ENCODE measurements around the gene KIF26A. TPM values are rescaled to one million over a fixed set of nuclear protein-coding genes. Genes with fewer than 3 reads are reported as not detected.

Gene KIF26A
- total RNA-seq, 4 donors from 2014 or later = 0.59 to 3.3 (median 1.5) TPM

GRCh38 chr14:104179564-104180129 lies 41.3 kb downstream of the KIF26A start:
- intact Hi-C loops (cut with DNase I; ENCODE audit: low total_unique reads) (no loop called here), in situ Hi-C loops (cut with MboI; ENCODE audit: low sequenced_read_pairs in 4 of 4) (no loop called here)
- DNase-seq (no peak), ATAC-seq (no peak)
- no peak overlapping the region for H3K4me3 ChIP-seq
- H3K4me1 ChIP-seq = no peaks in the 10 kb centered on the region
- no peaks in the 10 kb centered on the region for H3K9me3 ChIP-seq
- no peak for TF ChIP-seq POLR2A (IDR thresholded peaks at IDR 0.05)
- TF ChIP-seq, protein P1, sequence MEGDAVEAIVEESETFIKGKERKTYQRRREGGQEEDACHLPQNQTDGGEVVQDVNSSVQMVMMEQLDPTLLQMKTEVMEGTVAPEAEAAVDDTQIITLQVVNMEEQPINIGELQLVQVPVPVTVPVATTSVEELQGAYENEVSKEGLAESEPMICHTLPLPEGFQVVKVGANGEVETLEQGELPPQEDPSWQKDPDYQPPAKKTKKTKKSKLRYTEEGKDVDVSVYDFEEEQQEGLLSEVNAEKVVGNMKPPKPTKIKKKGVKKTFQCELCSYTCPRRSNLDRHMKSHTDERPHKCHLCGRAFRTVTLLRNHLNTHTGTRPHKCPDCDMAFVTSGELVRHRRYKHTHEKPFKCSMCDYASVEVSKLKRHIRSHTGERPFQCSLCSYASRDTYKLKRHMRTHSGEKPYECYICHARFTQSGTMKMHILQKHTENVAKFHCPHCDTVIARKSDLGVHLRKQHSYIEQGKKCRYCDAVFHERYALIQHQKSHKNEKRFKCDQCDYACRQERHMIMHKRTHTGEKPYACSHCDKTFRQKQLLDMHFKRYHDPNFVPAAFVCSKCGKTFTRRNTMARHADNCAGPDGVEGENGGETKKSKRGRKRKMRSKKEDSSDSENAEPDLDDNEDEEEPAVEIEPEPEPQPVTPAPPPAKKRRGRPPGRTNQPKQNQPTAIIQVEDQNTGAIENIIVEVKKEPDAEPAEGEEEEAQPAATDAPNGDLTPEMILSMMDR (IDR thresholded peaks at IDR 0.05 in 4 of 5, conservative IDR thresholded peaks at IDR 0.05 in 1 of 5) = no peak
- H3K27ac ChIP-seq = no peak overlapping the region
- no peaks in the 10 kb centered on the region for H3K36me3 ChIP-seq
- peaks cover 2 to 15% (median 9%) of the 10 kb centered on the region in 3 donors for H3K27me3 ChIP-seq

DNA sequence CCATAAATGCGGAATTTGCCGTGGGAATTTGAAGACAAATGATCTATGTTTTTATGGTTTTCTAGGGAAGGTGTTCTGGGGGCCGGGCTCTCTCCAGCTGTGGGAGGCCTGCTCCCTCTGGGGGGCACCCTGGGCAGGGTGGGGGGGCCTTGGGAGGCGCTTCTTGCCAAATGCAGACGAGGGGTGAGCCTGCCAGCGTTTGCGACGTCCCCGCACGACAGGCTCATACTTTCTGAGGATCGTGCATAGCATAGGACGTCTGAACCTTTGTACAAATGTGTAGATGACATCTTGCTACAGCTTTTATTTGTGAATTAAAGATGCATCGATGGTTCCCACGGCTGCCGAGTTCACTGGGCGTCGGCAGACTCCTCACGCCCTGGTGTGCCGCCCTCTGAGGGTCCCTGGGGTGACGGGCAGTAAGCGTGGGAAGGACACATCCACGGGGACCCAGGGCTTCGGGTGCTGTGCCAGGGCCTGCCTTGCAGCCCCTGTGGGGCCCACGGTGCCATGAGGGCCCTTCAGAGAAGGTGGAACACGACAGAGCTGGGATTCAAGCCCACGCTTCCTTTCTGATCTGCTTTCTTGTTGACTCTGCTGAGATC lies 42.3 kb downstream of the KIF26A start:
- H3K4me1 ChIP-seq = no peaks in the 10 kb centered on the region
- no peaks in the 10 kb centered on the region for H3K36me3 ChIP-seq
- H3K9me3 ChIP-seq = no peaks in the 10 kb centered on the region
- peaks cover 2 to 15% (median 9%) of the 10 kb centered on the region in 3 donors for H3K27me3 ChIP-seq
- intact Hi-C loops (cut with DNase I; ENCODE audit: low total_unique reads) (no loop called here), in situ Hi-C loops (cut with MboI; ENCODE audit: low sequenced_read_pairs in 4 of 4) (no loop called here)
- TF ChIP-seq, protein P1 (IDR thresholded peaks at IDR 0.05 in 4 of 5, conservative IDR thresholded peaks at IDR 0.05 in 1 of 5) = no peak
- TF ChIP-seq POLR2A (IDR thresholded peaks at IDR 0.05) = no peak
- H3K4me3 ChIP-seq = no peak overlapping the region
- DNase-seq (no peak), ATAC-seq (no peak)
- no peak overlapping the region for H3K27ac ChIP-seq

DNA sequence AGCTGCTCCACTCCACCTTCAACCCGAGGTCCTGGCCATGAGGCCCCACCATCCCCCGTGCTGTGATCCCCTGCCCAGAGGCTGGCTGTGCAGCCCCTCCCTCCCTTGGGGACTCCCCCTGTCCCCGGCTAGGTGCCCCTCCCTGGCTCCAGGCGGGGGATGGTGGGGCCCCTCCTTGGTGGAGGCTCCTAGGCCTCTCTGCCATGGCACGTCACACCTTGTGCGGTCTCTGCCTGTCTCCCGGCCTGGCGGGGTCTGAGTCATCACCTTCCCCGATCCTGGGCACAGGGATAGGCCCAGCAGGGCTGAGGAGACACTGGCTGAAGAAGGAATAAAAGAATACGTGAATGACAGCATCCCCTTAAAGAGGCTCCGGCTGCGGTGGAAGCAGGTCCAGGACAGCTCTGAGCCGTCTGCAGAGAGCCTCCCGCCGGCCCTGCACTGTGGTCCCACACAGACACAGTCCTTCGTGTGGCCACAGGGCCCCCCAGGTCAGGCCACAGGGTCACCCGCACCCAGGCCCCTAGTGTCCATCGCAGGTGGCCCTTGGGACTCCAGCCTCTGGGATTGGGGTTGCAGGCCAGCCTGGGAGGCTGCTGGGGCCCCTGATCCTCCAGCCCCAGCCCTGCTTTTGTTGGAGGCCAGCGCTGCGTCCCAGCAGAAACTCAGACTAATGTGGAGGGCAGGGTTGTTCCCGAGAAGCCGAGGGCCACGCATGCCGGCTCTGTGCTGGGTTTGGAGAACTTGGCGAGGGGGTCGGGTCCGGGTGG lies 43.6 kb downstream of the KIF26A start:
- no peaks in the 10 kb centered on the region for H3K4me1 ChIP-seq
- peaks cover 2 to 17% (median 9%) of the 10 kb centered on the region in 3 donors for H3K27me3 ChIP-seq
- DNase-seq (no peak), ATAC-seq (no peak)
- no peak overlapping the region for H3K4me3 ChIP-seq
- H3K36me3 ChIP-seq = no peaks in the 10 kb centered on the region
- H3K27ac ChIP-seq = no peak overlapping the region
- TF ChIP-seq, protein P1 (IDR thresholded peaks at IDR 0.05 in 4 of 5, conservative IDR thresholded peaks at IDR 0.05 in 1 of 5) = no peak
- TF ChIP-seq POLR2A (IDR thresholded peaks at IDR 0.05) = no peak
- H3K9me3 ChIP-seq = no peaks in the 10 kb centered on the region
- intact Hi-C loops (cut with DNase I; ENCODE audit: low total_unique reads) (no loop called here), in situ Hi-C loops (cut with MboI; ENCODE audit: low sequenced_read_pairs in 4 of 4) (no loop called here)

DNA sequence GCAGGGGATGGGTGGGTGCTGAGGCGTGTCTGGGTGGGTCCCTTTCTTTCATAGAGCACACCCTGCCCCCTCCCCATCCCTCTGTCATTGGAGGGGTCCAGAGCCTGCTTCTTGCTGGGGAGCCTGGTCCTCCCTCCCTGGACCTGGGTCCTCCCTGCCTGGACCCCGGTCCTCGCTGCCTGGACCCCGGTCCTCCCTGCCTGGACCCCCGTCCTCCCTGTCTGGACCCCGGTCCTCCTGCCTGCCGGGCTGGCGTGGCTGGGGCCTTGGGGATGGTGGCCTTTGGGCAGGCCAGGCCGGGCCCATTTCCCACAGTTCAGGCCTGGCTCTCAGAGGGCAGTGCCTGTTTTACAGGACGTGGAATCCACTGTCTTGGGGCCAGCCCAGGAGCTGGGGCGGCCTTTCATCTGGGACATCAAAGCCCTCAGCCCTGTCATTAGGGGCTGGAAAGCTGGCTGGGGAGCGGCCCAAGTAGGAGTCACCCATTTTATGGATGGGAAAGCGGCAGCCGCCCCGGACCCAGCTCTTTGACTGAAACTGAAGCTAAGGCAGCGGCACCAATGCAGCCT lies 44.6 kb downstream of the KIF26A start:
- DNase-seq (no peak), ATAC-seq (no peak)
- H3K27me3 ChIP-seq = peaks cover 2 to 23% (median 12%) of the 10 kb centered on the region in 3 donors
- H3K27ac ChIP-seq = no peak overlapping the region
- no peak overlapping the region for H3K4me3 ChIP-seq
- no peaks in the 10 kb centered on the region for H3K36me3 ChIP-seq
- intact Hi-C loops (cut with DNase I; ENCODE audit: low total_unique reads) = no loop called here
- H3K4me1 ChIP-seq = no peaks in the 10 kb centered on the region
- TF ChIP-seq POLR2A (IDR thresholded peaks at IDR 0.05) = no peak
- TF ChIP-seq, protein P1 (IDR thresholded peaks at IDR 0.05 in 4 of 5, conservative IDR thresholded peaks at IDR 0.05 in 1 of 5) = no peak
- no peaks in the 10 kb centered on the region for H3K9me3 ChIP-seq
- in situ Hi-C loops (cut with MboI; ENCODE audit: low sequenced_read_pairs in 4 of 4) = no loop called here
